DOHH2 (cell line): ENCODE results near the gene NHSL2.
"Not testable (repeated sequence)": the region's sequence is repeated elsewhere in the genome, so short reads cannot be mapped to it uniquely, and the experiment has no call there.

Source experiments
- H3F3A ChIP-seq: fragments of 200-600 bp; sonication (generic), shearing (Covaris generic); 2 replicates; pipeline ENCODE4 v1.6.0; 2016; ENCODE audit warnings: antibody characterized with exemption, mild to moderate bottlenecking; ENCODE audit not compliant: control insufficient read depth, insufficient read depth
- H3K27ac ChIP-seq: fragments of 200-600 bp; sonication (generic); 2 replicates; pipeline ENCODE4 v1.5.1; 2014; ENCODE audit warnings: low read depth, mild to moderate bottlenecking, low read length, moderate library complexity
- H3K27me3 ChIP-seq: fragments of 200-600 bp; sonication (generic); 2 replicates; pipeline ENCODE4 v1.6.1; 2014; ENCODE audit warnings: mild to moderate bottlenecking, low read length, mixed read lengths; ENCODE audit not compliant: control insufficient read depth
- H3K36me3 ChIP-seq: fragments of 200-600 bp; sonication (generic); 2 replicates; pipeline ENCODE4 v1.6.1; 2014; ENCODE audit warnings: mild to moderate bottlenecking, low read length, moderate library complexity, mixed read lengths; ENCODE audit not compliant: control insufficient read depth
- H3K4me1 ChIP-seq: fragments of 200-600 bp; sonication (generic); 2 replicates; pipeline ENCODE4 v1.6.1; 2014; ENCODE audit warnings: mild to moderate bottlenecking, low read length, mixed read lengths; ENCODE audit not compliant: control insufficient read depth
- H3K4me2 ChIP-seq: fragments of 200-600 bp; sonication (generic); 2 replicates; pipeline ENCODE4 v1.6.0; 2014; ENCODE audit warnings: mild to moderate bottlenecking, low read length, moderate library complexity
- H3K4me3 ChIP-seq: fragments of 200-600 bp; sonication (generic); 2 replicates; pipeline ENCODE4 v1.5.1; 2014; ENCODE audit warnings: mild to moderate bottlenecking, low read length, mixed read lengths
- H3K79me2 ChIP-seq: fragments of 200-600 bp; sonication (generic); 2 replicates; pipeline ENCODE4 v1.6.1; 2014; ENCODE audit warnings: mild to moderate bottlenecking, low read length, mixed read lengths; ENCODE audit not compliant: control insufficient read depth
- H3K9me2 ChIP-seq: fragments of 200-600 bp; sonication (generic); replicated peaks from 2 replicates; pipeline ENCODE4 v1.6.1; 2014; ENCODE audit warnings: mild to moderate bottlenecking, low read length, mixed read lengths; ENCODE audit not compliant: control insufficient read depth
- H3K9me3 ChIP-seq: fragments of 200-600 bp; sonication (generic); 2 replicates; pipeline ENCODE4 v1.6.1; 2014; ENCODE audit warnings: antibody characterized with exemption, low read length, mixed read lengths; ENCODE audit not compliant: control insufficient read depth, insufficient read depth
- H4K20me1 ChIP-seq: fragments of 200-600 bp; sonication (generic); 2 replicates; pipeline ENCODE4 v1.6.0; 2014; ENCODE audit warnings: low read depth, mild to moderate bottlenecking, antibody characterized with exemption, low read length, moderate library complexity; ENCODE audit not compliant: control insufficient read depth, insufficient read depth
- CTCF ChIP-seq: fragments of 200-600 bp; sonication (generic); IDR thresholded peaks from one replicate; pipeline ENCODE4 v1.5.1; 2014; ENCODE audit warnings: antibody characterized with exemption, mild to moderate bottlenecking, low read depth, low read length; ENCODE audit not compliant: poor library complexity, severe bottlenecking
- EZH2phosphoT487 ChIP-seq: fragments of 200-600 bp; sonication (generic); IDR thresholded peaks from 2 replicates; pipeline ENCODE4 v1.6.1; 2017; ENCODE audit warnings: borderline replicate concordance, mild to moderate bottlenecking, antibody characterized with exemption, low read length, moderate library complexity, mixed read lengths

NHSL2 gene

GRCh38 chrX:72159769-72160168 lies 249.1 kb downstream of the NHSL2 start:
- TF ChIP-seq EZH2phosphoT487 = no peak
- no peak for TF ChIP-seq CTCF
- Histone ChIP-seq H4K20me1 (no peaks in the 10 kb centered on the region), H3K9me2 (no peaks in the 10 kb centered on the region), H3K27ac (no peak overlapping the region), H3K79me2 (no peaks in the 10 kb centered on the region), H3K36me3 (no peaks in the 10 kb centered on the region), H3K4me2 (no peak overlapping the region), H3K4me3 (no peak overlapping the region), H3K27me3 (no peaks in the 10 kb centered on the region), H3F3A (no peaks in the 10 kb centered on the region), H3K9me3 (no peaks in the 10 kb centered on the region; the same call in 1 of the 2 replicates), H3K4me1 (no peaks in the 10 kb centered on the region)

GRCh38 chrX:72165551-72165950 lies 254.9 kb downstream of the NHSL2 start:
- no peaks in the 10 kb centered on the region for H4K20me1 ChIP-seq

GRCh38 chrX:72169008-72169728 lies 258.5 kb downstream of the NHSL2 start:
- Histone ChIP-seq H3K9me2 (no peaks in the 10 kb centered on the region), H3K4me1 (no peaks in the 10 kb centered on the region), H3F3A (no peaks in the 10 kb centered on the region), H3K27ac (no peak overlapping the region), H3K9me3 (no peaks in the 10 kb centered on the region), H3K4me2 (no peak overlapping the region), H3K79me2 (no peaks in the 10 kb centered on the region), H3K36me3 (no peaks in the 10 kb centered on the region), H3K27me3 (no peaks in the 10 kb centered on the region), H3K4me3 (no peak overlapping the region), H4K20me1 (no peaks in the 10 kb centered on the region)
- TF ChIP-seq CTCF (no peak), EZH2phosphoT487 (no peak)

More at GRCh38 chrX:72165551-72165950, 254.9 kb downstream of the NHSL2 start:
- H3K79me2 ChIP-seq = no peaks in the 10 kb centered on the region
- no peaks in the 10 kb centered on the region for H3F3A ChIP-seq
- no peak overlapping the region for H3K27ac ChIP-seq
- H3K36me3 ChIP-seq = no peaks in the 10 kb centered on the region
- TF ChIP-seq EZH2phosphoT487 = no peak
- TF ChIP-seq CTCF = no peak
- no peaks in the 10 kb centered on the region for H3K9me3 ChIP-seq
- H3K4me2 ChIP-seq = no peak overlapping the region
- H3K4me3 ChIP-seq = no peak overlapping the region
- H3K9me2 ChIP-seq = no peaks in the 10 kb centered on the region
- no peaks in the 10 kb centered on the region for H3K27me3 ChIP-seq
- H3K4me1 ChIP-seq = no peaks in the 10 kb centered on the region

GRCh38 chrX:72176289-72176688 lies 265.6 kb downstream of the NHSL2 start:
- not testable (repeated sequence) for H3K9me3 ChIP-seq, H3K27me3 ChIP-seq, H3K4me3 ChIP-seq, H3K36me3 ChIP-seq, H3K79me2 ChIP-seq, H3K4me2 ChIP-seq, H3F3A ChIP-seq, H3K27ac ChIP-seq, H3K4me1 ChIP-seq, H4K20me1 ChIP-seq, H3K9me2 ChIP-seq
